ENCODE data around the gene DYRK4. TPM values are rescaled to one million over a fixed set of nuclear protein-coding genes. Genes with fewer than 3 reads are reported as not detected.

The DYRK4 gene
- total RNA-seq, 1 donor from 2014 or later = 30.1 TPM

DNA sequence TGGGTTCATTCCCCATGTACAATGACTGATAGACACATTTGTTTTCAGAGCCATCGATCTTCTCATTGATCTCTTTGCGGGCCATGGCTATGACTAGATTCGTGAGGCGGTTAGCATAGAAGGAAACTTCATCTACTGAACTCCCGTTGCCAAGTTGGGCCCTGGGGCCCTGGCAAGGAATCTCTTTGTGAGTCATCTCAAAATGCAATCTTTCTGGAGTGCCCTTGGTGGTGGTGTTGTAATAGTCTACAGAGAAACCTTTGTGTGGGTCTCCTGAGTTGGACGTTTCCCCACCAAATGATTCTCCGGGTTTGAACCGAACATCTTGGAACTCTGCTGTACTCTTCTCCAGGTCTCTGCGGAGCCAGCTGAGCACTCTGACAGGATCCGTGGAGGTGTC is 66.4 kb downstream of the DYRK4 start:
- ATAC-seq = no peak
- H3K4me3 ChIP-seq = no peak overlapping the region
- intact Hi-C loops (cut with DNase I) = no loop called here
- no peaks in the 10 kb centered on the region for H3K36me3 ChIP-seq
- no peaks in the 10 kb centered on the region for H3K9me3 ChIP-seq
- TF ChIP-seq, protein P1, sequence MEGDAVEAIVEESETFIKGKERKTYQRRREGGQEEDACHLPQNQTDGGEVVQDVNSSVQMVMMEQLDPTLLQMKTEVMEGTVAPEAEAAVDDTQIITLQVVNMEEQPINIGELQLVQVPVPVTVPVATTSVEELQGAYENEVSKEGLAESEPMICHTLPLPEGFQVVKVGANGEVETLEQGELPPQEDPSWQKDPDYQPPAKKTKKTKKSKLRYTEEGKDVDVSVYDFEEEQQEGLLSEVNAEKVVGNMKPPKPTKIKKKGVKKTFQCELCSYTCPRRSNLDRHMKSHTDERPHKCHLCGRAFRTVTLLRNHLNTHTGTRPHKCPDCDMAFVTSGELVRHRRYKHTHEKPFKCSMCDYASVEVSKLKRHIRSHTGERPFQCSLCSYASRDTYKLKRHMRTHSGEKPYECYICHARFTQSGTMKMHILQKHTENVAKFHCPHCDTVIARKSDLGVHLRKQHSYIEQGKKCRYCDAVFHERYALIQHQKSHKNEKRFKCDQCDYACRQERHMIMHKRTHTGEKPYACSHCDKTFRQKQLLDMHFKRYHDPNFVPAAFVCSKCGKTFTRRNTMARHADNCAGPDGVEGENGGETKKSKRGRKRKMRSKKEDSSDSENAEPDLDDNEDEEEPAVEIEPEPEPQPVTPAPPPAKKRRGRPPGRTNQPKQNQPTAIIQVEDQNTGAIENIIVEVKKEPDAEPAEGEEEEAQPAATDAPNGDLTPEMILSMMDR (IDR thresholded peaks at IDR 0.05) = no peak
- no peak for DNase-seq
- H3K27me3 ChIP-seq = no peaks in the 10 kb centered on the region
- H3K27ac ChIP-seq = no peak overlapping the region
- no peaks in the 10 kb centered on the region for H3K4me1 ChIP-seq

DNA sequence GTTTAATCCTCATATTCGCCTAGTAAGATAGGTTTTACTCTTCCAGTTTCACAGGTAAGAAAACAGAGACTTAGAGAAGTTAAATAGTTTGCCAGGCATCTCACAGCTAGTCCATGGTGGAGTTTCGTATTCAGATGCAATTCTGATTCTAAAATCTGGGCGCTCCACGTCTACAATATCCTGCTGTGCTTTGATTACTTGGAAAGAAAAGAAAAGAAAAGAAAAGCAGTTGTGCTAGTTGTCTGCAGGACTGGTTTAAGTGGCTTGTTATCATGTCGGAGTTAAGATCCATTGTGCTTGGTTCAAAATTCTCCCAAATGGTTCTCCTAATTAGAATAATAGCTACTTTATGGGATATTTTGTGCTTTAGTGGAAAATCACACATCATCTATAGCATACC is 68.3 kb downstream of the DYRK4 start:
- DNase-seq (no peak), ATAC-seq (no peak)
- intact Hi-C loops (cut with DNase I) = no loop called here
- Histone ChIP-seq H3K27me3 (no peaks in the 10 kb centered on the region), H3K27ac (no peak overlapping the region), H3K36me3 (no peaks in the 10 kb centered on the region), H3K9me3 (no peaks in the 10 kb centered on the region), H3K4me3 (no peak overlapping the region), H3K4me1 (no peaks in the 10 kb centered on the region)
- TF ChIP-seq, protein P1 (IDR thresholded peaks at IDR 0.05) = no peak

DNA sequence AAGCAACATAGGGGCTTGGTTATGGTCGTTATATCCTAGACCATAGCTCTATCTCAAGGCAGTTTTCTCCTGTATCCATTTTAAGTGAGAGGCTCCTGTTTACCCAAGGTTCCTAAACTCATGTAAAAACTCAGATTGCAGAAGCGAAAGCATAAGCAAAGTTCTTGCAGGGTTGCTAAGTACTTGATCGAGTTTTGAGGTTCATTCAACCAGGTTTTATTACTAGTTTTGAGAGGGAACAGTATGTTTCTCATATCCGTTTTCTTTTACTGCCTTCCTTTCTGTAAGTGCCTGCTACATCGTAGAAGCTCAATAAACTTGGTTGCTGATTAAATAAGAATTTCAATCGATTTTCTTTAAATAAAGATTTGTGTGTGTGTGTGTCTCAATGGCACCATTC is 81.7 kb downstream of the DYRK4 start:
- ATAC-seq = no peak
- TF ChIP-seq, protein P1 (IDR thresholded peaks at IDR 0.05) = no peak
- intact Hi-C loops (cut with DNase I) = no loop called here
- Histone ChIP-seq H3K4me3 (no peak overlapping the region), H3K27ac (no peak overlapping the region), H3K36me3 (no peaks in the 10 kb centered on the region), H3K27me3 (no peaks in the 10 kb centered on the region), H3K4me1 (peaks cover 4% of the 10 kb centered on the region), H3K9me3 (no peaks in the 10 kb centered on the region)
- DNase-seq = no peak

DNA sequence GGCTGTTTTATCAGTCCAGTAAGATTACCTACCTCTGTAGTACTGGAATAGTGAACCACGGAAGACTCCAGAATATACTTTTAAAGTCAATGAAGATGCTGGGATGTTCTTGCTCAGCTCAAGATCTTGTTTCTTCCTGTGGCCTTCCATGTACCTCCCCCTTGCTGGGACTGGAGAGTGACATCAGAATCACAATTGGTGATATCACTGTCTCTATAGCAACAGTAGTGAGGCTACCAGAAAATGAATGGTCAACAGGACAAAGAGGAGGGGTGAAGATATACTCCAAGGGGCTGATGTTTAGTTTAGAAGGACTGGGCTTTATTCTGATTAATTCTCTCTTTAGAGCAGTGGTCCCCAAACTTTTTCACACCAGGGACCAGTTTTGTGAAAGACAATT is 83.0 kb downstream of the DYRK4 start:
- Histone ChIP-seq H3K27me3 (no peaks in the 10 kb centered on the region), H3K4me3 (no peak overlapping the region), H3K9me3 (no peaks in the 10 kb centered on the region), H3K4me1 (peaks cover 9% of the 10 kb centered on the region), H3K36me3 (no peaks in the 10 kb centered on the region), H3K27ac (no peak overlapping the region)
- TF ChIP-seq, protein P1 (IDR thresholded peaks at IDR 0.05) = no peak
- intact Hi-C loops (cut with DNase I) = no loop called here
- no peak for ATAC-seq
- DNase-seq = no peak

DNA sequence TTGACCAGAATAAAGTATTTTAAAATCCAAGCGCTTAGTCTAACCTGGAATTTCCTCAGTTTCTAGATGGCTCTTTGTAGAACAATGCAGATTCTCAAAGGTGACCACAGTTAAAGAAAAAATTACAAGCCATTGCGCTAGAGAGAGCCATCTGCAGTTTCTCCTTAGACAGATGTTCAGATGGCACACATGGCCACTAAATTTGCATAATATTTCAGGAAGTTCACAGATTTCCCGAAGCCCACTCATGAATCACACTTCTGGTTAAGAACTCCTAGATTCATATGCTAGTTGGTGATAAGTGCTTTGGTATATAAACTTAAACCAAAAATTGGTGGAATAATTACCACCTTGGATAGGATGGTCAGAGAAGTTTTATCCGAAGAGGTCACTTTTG is 86.1 kb downstream of the DYRK4 start:
- H3K27me3 ChIP-seq = no peaks in the 10 kb centered on the region
- H3K36me3 ChIP-seq = no peaks in the 10 kb centered on the region
- TF ChIP-seq, protein P1 (IDR thresholded peaks at IDR 0.05) = no peak
- ATAC-seq (peak; percentile 18), DNase-seq (no peak)
- intact Hi-C loops (cut with DNase I) = no loop called here
- no peaks in the 10 kb centered on the region for H3K9me3 ChIP-seq
- peak overlapping the region; percentile 92 for H3K27ac ChIP-seq
- peaks cover 19% of the 10 kb centered on the region for H3K4me1 ChIP-seq
- H3K4me3 ChIP-seq = peak overlapping the region; percentile 84
